SK-N-SH treated with all-trans-retinoic acid at 6 μM for 48 hours (cell line): ENCODE measurements around the gene IFNAR2.

ENCODE experiments used
- ATAC-seq: fragments of 200-7000 bp; cut with Tn5 transposase; 3 replicates; pipeline ENCODE4 v1.9.1; 2020; ENCODE audit warnings: mild to moderate bottlenecking, moderate library complexity
- ARNTL ChIP-seq: fragments of 450-650 bp; formaldehyde crosslinking; IDR thresholded peaks from 2 replicates; pipeline ENCODE4 v1.5.0; 2020; ENCODE audit warnings: low read depth, mild to moderate bottlenecking, moderate library complexity, borderline replicate concordance
- BACH2 ChIP-seq: fragments of 250-450 bp; sonication (Bioruptor Pico); IDR thresholded peaks from 2 replicates; pipeline ENCODE4 v1.9.0; 2021; ENCODE audit warnings: mild to moderate bottlenecking, borderline replicate concordance
- CSDC2 ChIP-seq: fragments of 250-450 bp; sonication (Bioruptor Pico); IDR thresholded peaks from 2 replicates; pipeline ENCODE4 v1.5.0; 2020; ENCODE audit warnings: mild to moderate bottlenecking, moderate library complexity
- ESRRG ChIP-seq: fragments of 250-450 bp; sonication (Bioruptor Pico); IDR thresholded peaks from 2 replicates; pipeline ENCODE4 v1.6.1; 2021; ENCODE audit warnings: mild to moderate bottlenecking
- GLIS3 ChIP-seq: fragments of 250-450 bp; sonication (Bioruptor Pico); IDR thresholded peaks from 2 replicates; pipeline ENCODE4 v1.5.0; 2020; ENCODE audit warnings: mild to moderate bottlenecking, moderate library complexity
- ISL1 ChIP-seq: fragments of 250-450 bp; sonication (Bioruptor Pico); IDR thresholded peaks from 2 replicates; pipeline ENCODE4 v2.1.2; 2022; ENCODE audit warnings: mild to moderate bottlenecking, moderate library complexity
- OSR1 ChIP-seq: fragments of 250-450 bp; sonication (Bioruptor Pico); IDR thresholded peaks from 2 replicates; pipeline ENCODE4 v1.8.0; 2022; ENCODE audit warnings: moderate library complexity, mild to moderate bottlenecking, inconsistent platforms
- PPARA ChIP-seq: fragments of 250-450 bp; sonication (Bioruptor Pico); IDR thresholded peaks from 2 replicates; pipeline ENCODE4 v1.5.0; 2020; ENCODE audit warnings: mild to moderate bottlenecking, borderline replicate concordance
- RARB ChIP-seq: fragments of 250-450 bp; sonication (Bioruptor Pico); IDR thresholded peaks from 2 replicates; pipeline ENCODE4 v1.8.0; 2021; ENCODE audit warnings: mild to moderate bottlenecking, moderate library complexity
- SNAI2 ChIP-seq: fragments of 250-450 bp; sonication (Bioruptor Pico); IDR thresholded peaks from 2 replicates; pipeline ENCODE4 v1.5.0; 2020; ENCODE audit warnings: mild to moderate bottlenecking, moderate library complexity
- TCF4 ChIP-seq: fragments of 250-450 bp; sonication (Bioruptor Pico); IDR thresholded peaks from 2 replicates; pipeline ENCODE4 v1.8.0; 2021; ENCODE audit warnings: mild to moderate bottlenecking, moderate library complexity, borderline replicate concordance
- TOX ChIP-seq: fragments of 250-450 bp; sonication (Bioruptor Pico); IDR thresholded peaks from 2 replicates; pipeline ENCODE4 v1.8.0; 2021; ENCODE audit warnings: mild to moderate bottlenecking, moderate library complexity, borderline replicate concordance
- ZC3H10 ChIP-seq: fragments of 250-450 bp; sonication (Bioruptor Pico); IDR thresholded peaks from 2 replicates; pipeline ENCODE4 v1.5.1; 2021; ENCODE audit warnings: mild to moderate bottlenecking, moderate library complexity
- ZFP3 ChIP-seq: fragments of 250-450 bp; sonication (Bioruptor Pico); IDR thresholded peaks from 2 replicates; pipeline ENCODE4 v1.5.0; 2020; ENCODE audit warnings: mild to moderate bottlenecking, moderate library complexity
- ZFP30 ChIP-seq: fragments of 450-650 bp; formaldehyde crosslinking; IDR thresholded peaks from 2 replicates; pipeline ENCODE4 v1.5.0; 2022; ENCODE audit warnings: mild to moderate bottlenecking, moderate library complexity
- ZNF565 ChIP-seq: fragments of 450-650 bp; formaldehyde crosslinking; conservative IDR thresholded peaks from 2 replicates; pipeline ENCODE4 v1.5.0; 2020; ENCODE audit warnings: low read depth, mild to moderate bottlenecking, moderate library complexity
- ZNF70 ChIP-seq: fragments of 450-650 bp; formaldehyde crosslinking; IDR thresholded peaks from 2 replicates; pipeline ENCODE4 v1.5.0; 2020; ENCODE audit warnings: mild to moderate bottlenecking, moderate library complexity
- ZNF8 ChIP-seq: fragments of 450-650 bp; formaldehyde crosslinking; IDR thresholded peaks from 2 replicates; pipeline ENCODE4 v1.5.0; 2020; ENCODE audit warnings: mild to moderate bottlenecking, moderate library complexity
- TF ChIP-seq, protein P1 (sequence below): fragments of 250-450 bp; sonication (Bioruptor Pico); IDR thresholded peaks from 2 replicates; pipeline ENCODE4 v1.8.0; 2021; ENCODE audit warnings: low read depth, mild to moderate bottlenecking, moderate library complexity, borderline replicate concordance
- TF ChIP-seq, protein P2 (sequence below): fragments of 250-450 bp; sonication (Bioruptor Pico); IDR thresholded peaks from 2 replicates; pipeline ENCODE4 v1.8.0; 2020; ENCODE audit warnings: mild to moderate bottlenecking, moderate library complexity, borderline replicate concordance
- TF ChIP-seq, protein P3 (sequence below): fragments of 250-450 bp; sonication (Bioruptor Pico); IDR thresholded peaks from 2 replicates; pipeline ENCODE4 v1.5.1; 2021; ENCODE audit warnings: mild to moderate bottlenecking, moderate library complexity
- TF ChIP-seq, protein P4 (sequence below): fragments of 250-450 bp; sonication (Bioruptor Pico); IDR thresholded peaks from 2 replicates; pipeline ENCODE4 v1.5.0; 2020; ENCODE audit warnings: mild to moderate bottlenecking, moderate library complexity

The IFNAR2 gene

DNA sequence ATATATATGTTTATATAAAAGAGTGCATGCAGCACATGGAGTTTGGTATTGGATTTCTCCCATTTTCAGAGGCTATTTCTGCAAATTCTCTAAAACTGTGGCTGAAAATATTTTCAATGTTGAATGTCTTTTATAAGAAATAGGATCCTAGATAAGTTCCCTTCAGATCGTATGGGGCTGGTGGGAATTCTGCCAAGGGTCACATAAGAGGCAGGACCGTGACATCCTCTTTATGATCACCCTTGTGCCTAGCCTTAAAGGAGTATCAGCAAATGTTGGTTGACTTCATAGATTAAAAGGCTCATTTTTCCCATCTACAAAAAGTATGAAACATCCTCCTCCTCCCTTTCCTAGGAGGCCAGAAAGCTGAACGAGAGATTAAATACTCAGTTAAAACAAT is 1.3 kb upstream of the IFNAR2 start:
- TF ChIP-seq ZFP30 (CRISPR knock-in tag) (no peak), ZFP3 (CRISPR knock-in tag) (no peak), TOX (CRISPR knock-in tag) (no peak), PPARA (CRISPR knock-in tag) (no peak), OSR1 (no peak), ZC3H10 (CRISPR knock-in tag) (no peak), ISL1 (no peak), ZNF70 (no peak)
- TF ChIP-seq, protein P1, sequence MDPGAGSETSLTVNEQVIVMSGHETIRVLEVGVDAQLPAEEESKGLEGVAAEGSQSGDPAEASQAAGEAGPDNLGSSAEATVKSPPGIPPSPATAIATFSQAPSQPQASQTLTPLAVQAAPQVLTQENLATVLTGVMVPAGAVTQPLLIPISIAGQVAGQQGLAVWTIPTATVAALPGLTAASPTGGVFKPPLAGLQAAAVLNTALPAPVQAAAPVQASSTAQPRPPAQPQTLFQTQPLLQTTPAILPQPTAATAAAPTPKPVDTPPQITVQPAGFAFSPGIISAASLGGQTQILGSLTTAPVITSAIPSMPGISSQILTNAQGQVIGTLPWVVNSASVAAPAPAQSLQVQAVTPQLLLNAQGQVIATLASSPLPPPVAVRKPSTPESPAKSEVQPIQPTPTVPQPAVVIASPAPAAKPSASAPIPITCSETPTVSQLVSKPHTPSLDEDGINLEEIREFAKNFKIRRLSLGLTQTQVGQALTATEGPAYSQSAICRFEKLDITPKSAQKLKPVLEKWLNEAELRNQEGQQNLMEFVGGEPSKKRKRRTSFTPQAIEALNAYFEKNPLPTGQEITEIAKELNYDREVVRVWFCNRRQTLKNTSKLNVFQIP: no peak
- TF ChIP-seq, protein P2, sequence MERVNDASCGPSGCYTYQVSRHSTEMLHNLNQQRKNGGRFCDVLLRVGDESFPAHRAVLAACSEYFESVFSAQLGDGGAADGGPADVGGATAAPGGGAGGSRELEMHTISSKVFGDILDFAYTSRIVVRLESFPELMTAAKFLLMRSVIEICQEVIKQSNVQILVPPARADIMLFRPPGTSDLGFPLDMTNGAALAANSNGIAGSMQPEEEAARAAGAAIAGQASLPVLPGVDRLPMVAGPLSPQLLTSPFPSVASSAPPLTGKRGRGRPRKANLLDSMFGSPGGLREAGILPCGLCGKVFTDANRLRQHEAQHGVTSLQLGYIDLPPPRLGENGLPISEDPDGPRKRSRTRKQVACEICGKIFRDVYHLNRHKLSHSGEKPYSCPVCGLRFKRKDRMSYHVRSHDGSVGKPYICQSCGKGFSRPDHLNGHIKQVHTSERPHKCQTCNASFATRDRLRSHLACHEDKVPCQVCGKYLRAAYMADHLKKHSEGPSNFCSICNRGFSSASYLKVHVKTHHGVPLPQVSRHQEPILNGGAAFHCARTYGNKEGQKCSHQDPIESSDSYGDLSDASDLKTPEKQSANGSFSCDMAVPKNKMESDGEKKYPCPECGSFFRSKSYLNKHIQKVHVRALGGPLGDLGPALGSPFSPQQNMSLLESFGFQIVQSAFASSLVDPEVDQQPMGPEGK: no peak
- no peak for ATAC-seq

DNA sequence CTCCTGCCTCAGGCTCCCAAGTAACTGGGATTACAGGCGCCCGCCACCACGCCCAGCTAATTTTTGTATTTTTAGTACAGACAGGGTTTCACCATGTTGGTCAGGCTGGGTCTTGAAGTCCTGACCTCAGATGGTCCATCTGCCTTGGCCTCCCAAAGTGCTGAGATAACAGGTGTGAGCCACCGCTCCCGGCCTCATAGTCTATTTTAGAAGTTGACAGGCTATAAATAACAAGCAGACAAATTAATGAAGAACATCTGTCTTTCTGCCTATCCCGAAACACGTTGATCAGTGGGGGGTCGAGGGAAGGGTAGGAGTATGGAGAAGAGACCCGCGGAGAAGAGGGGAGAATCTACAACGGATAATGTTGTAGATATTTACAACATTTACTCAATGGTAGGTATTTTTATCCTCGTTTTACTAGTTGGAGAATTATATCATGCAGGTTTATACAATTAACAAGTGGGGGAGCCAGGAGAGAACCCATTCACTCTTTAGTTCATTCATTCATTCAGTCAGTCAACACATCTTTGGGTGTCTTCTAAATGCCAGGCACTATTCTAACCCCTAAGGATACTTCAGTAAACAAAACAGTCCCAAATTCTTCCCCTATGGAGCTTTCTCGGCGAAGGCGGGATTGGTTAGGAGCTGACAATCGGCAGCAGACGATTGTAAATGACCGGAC is 497 bp upstream of the IFNAR2 start:
- no peak for ATAC-seq
- TF ChIP-seq GLIS3 (CRISPR knock-in tag) (no peak), ISL1 (no peak), ARNTL (CRISPR knock-in tag) (no peak), ZNF8 (CRISPR knock-in tag) (no peak), ZFP30 (CRISPR knock-in tag) (no peak), BACH2 (CRISPR knock-in tag) (no peak), PPARA (CRISPR knock-in tag) (no peak), CSDC2 (CRISPR knock-in tag) (no peak), TCF4 (CRISPR knock-in tag) (no peak), RARB (CRISPR knock-in tag) (no peak), ZNF565 (CRISPR knock-in tag) (no peak), ESRRG (CRISPR knock-in tag) (no peak), SNAI2 (no peak), ZC3H10 (CRISPR knock-in tag) (no peak)
- TF ChIP-seq, protein P3, sequence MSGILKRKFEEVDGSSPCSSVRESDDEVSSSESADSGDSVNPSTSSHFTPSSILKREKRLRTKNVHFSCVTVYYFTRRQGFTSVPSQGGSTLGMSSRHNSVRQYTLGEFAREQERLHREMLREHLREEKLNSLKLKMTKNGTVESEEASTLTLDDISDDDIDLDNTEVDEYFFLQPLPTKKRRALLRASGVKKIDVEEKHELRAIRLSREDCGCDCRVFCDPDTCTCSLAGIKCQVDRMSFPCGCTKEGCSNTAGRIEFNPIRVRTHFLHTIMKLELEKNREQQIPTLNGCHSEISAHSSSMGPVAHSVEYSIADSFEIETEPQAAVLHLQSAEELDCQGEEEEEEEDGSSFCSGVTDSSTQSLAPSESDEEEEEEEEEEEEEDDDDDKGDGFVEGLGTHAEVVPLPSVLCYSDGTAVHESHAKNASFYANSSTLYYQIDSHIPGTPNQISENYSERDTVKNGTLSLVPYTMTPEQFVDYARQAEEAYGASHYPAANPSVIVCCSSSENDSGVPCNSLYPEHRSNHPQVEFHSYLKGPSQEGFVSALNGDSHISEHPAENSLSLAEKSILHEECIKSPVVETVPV (CRISPR knock-in tag): no peak
- TF ChIP-seq, protein P2: no peak
- TF ChIP-seq, protein P4, sequence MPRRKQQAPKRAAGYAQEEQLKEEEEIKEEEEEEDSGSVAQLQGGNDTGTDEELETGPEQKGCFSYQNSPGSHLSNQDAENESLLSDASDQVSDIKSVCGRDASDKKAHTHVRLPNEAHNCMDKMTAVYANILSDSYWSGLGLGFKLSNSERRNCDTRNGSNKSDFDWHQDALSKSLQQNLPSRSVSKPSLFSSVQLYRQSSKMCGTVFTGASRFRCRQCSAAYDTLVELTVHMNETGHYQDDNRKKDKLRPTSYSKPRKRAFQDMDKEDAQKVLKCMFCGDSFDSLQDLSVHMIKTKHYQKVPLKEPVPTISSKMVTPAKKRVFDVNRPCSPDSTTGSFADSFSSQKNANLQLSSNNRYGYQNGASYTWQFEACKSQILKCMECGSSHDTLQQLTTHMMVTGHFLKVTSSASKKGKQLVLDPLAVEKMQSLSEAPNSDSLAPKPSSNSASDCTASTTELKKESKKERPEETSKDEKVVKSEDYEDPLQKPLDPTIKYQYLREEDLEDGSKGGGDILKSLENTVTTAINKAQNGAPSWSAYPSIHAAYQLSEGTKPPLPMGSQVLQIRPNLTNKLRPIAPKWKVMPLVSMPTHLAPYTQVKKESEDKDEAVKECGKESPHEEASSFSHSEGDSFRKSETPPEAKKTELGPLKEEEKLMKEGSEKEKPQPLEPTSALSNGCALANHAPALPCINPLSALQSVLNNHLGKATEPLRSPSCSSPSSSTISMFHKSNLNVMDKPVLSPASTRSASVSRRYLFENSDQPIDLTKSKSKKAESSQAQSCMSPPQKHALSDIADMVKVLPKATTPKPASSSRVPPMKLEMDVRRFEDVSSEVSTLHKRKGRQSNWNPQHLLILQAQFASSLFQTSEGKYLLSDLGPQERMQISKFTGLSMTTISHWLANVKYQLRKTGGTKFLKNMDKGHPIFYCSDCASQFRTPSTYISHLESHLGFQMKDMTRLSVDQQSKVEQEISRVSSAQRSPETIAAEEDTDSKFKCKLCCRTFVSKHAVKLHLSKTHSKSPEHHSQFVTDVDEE: no peak
- TF ChIP-seq, protein P1: no peak
